CD4-positive, alpha-beta T cell treated with Interleukin-15 for 4 hours (primary cell): Measurements from ENCODE around the gene HLCS.

Experiments
- DNase-seq: peaks from one replicate; pipeline ENCODE4 v3.0.0-alpha.2; 2020; ENCODE audit warnings: low spot score

HLCS gene

DNA sequence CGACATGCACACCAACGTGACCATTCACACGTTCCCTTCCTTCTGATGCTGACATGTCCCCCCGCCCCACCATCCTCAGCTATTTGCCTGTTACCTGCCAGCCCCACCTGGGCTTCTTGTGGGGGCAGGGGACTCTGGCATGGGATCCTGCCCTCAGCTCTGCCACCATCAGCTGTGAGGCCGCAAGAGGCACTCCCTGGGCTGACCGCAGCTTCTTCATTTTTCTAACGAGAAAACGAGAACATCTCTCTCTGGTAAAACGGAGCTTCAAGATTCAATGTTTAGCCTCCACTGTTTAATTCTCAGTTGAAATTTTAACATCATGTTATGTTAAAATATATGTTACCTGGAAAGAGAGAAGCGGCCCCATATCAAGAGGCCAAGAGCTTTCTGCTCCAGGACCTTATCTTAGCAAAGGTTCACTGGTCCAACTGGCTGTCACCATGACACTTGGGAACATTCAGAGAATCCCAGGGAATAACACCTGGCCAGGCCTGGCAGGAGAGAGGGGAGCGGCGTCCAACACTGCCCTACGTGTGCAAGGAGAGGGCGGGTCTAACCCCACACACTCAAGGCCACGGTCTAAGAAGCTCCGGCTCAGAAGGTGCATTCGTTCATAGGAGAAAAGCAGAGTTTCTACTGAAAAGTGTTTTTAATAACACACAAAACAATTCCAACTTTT, 51.3 kb downstream of the HLCS start:
- no peak for DNase-seq

DNA sequence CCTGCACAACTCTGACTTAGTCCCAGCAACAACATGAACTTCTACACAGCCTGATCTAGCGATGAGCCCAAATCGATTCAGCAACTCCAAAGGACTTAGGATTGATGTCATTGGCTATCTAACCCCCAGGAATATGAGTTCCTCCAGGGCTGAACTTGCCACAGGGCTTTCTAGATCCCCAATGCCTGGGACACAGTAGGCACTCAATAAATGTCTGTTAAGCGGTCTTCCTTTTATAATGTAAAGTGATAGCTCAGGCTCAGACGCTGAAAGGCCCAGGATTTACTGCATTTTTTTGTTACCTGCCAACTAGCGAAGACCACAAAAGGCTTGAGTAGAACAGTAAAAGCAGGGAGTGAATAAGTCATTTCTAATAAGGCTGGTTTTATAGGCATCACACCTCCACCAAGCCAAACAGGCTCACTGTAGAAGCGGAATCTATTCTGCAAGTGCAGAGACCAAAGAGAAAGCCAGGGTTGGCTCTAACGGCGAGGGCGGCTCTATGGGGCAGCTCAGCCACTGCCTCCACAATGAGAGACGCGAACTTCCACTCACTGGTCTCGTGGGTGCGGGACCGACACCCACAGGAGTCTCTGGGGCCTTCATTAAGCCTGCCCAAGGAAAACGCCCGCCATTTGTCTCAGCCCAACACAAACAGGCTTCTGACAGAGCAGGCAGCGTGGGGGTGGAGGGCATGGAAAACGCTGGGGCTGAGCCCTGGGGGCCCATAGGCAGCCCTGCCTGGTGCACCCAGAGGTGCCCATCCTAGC, 52.0 kb downstream of the HLCS start:
- DNase-seq = no peak

DNA sequence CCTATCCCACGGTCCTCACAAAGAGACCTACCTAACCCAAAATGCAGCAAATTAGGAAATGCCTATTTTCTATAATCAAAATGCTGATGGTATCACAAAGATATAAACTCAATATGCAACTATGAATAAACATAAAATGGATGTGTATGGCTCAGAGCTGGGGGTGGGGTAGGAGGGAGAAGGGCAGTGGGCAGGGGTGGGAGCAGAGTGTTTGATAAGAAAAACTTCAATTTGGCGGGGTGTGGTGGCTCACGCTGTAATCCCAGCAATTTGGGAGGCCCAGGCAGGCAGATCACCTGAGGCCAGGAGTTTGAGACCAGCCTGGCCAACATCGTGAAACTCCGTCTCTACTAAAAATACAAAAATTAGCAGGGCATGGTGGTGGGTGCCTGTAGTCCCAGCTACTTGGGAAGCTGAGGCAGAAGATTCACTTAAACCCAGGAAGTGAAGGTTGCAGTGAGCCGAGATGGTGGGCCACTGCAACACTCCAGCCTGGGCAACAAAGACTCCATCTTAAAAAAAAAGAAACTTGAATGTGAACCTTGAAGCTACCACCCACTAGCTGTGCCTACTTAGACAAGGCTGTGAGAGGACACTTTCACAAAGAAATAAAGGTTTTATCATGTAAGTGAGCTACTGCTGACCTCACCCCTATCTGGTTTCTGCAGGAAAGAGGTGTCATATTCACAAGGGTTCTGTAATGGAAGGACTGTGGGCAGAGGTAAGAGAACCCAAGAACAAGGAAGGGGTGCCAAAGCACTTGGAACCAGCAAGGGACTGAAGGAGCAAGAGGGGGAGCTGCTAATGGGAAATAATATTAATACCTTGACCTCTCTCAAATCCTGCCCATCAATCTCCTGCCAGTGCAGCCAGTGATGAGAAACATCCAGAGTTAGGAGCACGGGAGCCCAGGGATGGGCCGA, 53.0 kb downstream of the HLCS start:
- no peak for DNase-seq

DNA sequence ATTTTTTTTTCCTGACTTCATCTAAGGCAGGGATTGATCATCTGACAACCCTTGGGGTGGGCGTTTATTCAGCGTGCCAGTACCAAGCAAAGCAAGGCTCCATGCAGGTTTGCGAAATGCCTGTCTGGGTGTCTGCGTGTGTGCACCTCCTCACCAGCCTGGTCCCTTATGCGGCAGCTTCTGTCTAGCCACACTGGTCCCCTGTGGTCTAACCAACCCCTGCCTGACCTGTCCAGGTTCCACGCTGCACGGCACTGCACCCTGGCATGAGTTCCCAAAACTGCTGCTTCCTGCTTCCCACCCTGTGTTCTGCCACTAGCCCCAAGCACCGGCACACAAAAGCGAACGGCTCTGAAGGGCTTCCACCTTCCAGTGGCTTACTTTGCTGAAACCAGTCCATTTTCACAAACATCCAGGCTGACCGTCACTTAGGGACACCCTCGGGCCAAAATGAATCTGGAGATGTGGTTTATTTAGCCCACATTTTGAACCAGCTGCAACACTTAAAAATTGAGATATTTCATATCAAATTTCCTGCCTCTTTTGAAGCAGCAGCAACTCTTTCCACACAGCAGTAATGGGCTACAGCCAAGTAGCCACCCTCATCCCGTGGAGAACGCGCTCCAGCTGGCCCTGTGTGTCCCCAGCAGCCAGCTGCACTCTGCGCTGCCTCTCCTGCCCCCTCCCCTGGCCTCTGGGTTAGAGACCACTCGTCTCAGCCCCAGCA, 55.7 kb downstream of the HLCS start:
- DNase-seq = no peak

DNA sequence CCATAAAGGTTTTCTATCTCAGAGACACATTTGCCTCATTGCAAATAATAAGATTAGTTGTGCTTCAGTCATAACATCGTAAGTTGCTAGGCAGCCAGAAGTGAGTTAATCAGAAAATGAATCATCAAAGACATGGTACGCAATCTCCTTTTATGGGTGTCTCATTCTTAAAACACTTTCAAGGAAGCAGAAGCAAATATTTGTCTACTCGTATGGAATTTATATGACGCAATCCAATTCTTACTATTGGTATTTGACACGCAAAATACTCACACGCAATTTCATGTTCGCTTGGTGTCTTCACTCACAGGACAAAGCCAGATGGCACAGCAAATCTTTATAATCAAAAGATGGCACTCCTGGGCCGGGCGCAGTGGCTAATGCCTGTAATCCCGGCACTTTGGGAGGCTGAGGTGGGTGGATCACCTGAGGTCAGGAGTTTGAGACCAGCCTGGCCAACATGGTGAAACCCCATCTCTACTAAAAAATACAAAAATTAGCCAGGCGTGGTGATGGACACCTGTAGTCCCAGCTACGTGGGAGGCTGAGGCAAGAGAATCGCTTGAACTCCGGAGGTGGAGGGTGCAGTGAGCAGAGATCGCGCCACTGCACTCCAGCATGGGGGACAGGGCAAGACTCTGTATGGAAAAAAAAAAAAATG, 56.4 kb downstream of the HLCS start:
- peak; percentile 12 for DNase-seq

DNA sequence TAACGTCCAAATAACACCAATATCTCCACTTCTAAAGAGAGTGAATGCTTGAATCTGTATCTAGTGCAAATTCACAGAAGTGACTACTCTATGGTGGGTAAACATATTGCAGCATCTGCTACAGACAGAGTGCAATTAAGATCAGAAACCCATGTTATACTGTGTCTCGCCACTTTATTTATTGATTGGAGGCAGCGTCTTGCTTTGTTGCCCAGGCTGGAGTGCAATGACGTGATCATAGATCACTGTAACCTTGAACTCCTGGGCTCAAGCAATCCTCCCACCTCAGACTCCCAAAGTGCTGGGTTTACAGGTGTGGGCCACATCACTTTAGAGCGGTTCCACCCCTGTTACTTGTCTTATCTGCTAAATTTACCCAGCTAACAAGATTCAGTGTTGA, 57.0 kb downstream of the HLCS start:
- DNase-seq = no peak

DNA sequence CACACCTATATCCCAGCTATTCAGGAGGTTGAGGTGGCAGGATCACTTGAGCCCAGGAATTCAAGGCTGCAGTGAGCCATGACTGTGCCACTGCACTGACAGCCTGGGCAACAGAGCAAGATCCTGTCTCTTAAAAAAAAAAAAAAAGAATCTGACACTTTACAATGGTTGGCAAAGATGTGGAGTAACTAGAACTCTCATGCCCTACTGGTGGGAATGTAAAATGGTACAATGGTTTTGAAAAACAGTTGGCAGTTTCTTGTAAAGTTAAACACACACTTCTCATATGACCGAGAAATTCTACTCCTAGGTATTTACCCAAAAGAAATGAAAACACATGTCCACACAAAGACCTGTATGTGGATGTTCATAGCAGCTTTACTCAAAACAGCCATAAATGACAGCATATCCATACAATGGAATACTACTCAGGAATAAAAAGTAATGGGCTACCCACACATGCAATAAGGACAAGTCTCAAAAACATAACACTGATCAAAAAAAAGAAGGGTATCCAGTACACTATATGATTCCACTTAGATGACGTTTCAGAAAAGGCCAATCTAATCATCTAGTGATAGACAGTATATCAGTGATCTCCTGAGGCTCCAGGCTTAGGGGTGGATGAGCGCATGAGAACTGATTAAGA, 58.1 kb downstream of the HLCS start:
- DNase-seq = no peak

DNA sequence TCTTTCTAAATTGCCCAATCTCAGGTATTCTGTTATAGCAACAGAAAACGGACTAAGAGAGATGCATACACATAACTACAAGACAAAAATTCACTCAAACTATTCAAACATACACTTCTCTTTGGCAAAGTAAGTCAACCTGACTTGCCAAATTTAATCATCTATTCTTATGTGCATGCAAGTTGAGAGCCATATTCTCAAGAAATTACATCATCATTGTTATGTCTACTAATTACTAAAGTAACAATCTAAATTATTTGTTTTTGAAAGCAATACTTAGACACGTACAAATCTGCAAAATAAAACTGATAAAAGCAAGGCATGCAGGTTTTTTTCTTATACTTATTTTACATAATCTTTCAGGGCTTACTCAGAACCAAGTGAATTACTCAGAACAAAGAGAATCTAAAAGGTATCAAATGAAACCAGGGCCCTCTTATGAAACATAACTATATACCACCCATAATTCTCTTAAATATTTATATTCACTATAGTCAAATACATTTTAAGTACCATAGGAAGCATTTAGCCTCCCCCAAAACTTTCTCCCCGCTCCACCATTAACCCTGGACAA, 62.3 kb downstream of the HLCS start:
- DNase-seq = no peak

DNA sequence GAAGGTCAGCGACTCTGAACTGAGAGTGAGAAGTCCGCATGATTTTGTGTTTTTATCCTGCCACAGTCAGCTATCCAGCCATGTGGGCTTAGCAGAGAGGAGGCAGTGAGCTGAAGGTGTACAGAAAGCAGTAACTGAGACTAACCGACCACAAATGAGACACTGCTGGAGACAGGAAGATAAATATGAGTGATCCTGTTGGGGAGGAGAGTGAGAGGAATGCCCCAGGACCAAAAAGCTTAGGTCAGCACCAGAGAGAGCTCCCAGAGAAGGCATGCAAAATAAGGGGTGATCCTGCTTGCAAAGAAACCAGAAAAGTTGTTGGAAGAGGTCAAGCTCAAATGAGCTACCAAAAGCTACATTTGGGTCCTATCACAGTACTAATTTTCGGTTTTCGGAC, 63.7 kb downstream of the HLCS start:
- DNase-seq = no peak

DNA sequence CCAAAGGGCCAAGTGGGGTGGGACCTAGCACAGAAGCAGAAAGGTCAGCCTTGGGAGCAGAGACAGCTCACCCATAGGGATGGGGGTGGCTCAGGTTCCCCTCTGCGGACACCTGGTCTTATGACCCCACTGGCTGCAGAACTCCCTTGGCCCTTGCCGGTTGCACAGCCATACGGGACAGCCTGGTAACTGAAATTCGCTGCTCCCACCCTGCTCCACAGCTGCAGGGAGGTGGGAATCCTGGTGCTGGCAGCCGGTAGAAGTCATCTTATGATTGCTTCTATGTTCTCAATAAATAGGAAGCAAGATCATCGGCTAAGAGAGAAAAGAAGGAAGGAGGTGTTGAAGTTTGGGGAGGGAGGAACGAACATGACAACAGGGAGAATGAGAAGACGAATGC, 64.1 kb downstream of the HLCS start:
- DNase-seq = no peak

DNA sequence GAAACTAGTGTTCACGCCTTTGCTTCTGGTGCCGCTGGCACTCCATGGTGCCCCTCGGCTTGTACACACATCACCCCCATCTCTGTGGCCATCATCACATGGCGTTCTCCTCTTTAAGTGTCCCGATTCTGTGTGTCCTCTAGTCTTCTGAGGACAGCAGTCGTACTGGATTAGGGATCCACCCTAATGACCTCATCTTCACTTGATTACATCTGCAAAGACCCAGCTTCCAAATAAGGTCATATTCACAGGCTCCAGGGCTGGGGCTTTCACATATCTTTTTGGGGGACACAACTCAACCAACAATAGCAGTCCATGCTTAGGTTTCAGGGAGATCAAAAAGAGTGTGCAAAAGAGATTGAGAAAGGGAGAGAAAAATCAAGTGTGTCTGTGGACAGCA, 64.9 kb downstream of the HLCS start:
- no peak for DNase-seq

DNA sequence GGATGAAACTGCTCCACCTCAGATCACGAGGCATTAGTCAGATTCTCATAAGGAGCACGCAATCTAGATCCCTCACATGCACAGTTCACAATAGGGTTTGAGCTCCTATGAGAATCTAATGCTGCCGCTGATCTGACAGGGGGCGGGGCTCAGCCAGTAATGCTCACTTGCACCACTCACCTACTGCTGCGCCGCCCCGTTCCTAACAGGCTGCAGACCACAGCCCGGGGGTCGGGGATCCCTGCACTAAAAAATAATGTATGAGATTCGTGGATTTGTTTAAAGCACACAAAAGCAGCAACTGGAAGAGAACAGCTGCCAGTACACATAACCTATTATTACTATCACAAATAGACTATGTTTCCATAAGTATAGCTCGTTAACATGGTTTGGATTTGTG, 72.9 kb downstream of the HLCS start:
- DNase-seq = no peak

DNA sequence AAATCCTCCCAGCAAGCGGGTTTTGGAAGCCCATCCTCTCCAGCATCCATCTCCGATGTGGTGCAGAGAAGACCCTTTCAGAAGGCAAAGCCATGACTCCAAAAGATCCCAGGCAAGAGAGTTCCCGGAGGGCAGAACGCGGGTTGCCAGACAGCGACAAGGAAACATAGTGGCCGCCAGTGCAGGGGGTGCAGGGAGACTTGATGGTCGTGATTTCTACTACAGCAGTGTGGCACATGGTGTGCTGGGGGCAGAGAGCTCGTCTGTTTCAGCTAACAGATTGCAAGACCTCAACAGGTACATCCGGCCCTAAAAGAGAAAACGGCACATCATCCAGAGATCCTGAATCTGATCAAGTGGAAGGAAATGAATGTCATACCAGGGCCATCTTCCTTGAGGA, 74.3 kb downstream of the HLCS start:
- DNase-seq = no peak

DNA sequence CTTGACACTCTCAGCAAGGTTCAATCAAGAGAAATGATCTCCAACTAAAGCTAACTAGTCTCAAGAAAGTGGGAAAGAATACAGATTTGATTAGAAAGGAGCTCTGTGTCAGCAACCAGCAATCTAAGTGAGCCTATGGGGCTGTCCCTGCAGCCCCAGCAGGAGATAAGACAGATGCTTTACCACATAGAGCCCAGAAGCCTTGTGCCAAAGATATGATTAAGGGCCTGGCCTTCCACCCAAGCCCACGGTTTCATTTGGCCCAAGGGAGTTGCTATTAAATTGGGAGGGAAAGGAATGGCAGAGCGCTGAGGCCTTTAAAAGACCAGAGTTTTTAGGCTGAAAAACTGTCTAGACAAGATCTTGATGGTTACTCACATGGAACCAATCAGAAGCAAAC, 74.8 kb downstream of the HLCS start:
- no peak for DNase-seq

DNA sequence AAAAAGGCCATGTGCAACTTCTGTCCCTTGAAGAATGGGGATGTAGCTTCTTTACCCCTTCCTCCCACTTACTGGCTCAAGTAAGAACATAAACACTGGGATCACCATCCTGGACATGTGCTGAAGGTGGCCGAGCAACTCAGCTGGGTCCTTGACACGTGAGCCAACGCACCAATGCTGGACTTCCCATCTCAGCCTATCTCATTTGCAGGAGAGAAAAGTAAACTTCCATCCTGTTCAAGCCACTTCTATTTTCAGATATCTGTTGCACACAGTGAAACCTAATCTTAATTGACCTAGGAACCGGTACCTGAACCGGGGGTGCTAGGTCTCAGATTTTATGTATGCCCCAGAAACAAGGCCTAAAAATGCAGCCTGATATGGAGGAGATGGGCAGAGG, 75.3 kb downstream of the HLCS start:
- no peak for DNase-seq

DNA sequence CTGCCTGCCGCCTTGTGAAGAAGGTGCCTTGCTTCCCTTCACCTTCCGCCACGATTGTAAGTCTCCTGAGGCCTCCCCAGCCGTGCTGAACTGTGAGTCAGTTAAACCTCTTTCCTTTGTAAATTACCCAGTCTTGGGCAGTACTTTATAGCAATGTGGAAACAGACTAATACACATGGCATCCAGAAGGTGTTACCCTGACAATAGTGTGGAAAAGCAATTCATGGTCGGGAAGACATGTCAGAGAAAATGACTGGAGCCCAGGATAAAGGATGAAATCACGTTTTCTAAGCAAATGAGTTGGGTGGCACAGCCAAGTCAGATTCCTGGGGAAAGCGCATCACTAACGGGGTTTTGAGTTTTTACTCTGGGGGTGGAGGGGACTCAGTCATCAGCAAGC, 76.4 kb downstream of the HLCS start:
- DNase-seq = no peak

DNA sequence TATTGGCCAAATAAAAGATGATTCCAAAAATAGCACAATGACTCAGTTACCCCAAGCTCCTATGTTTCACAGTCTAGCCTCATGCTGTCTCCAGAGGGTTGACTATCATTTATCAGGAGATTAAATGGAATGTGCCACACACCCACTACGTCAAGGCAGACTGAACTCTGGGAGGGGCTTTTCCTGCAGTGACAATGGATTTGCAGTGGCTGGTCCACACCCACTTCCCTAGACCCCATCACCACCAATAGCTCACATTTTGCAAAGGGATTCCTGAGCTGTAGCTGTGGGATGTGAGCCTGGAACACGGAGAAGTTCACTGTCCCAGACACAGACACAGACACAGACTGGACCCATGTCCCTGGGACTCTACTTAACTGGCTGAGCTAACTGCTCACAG, 77.1 kb downstream of the HLCS start:
- DNase-seq = no peak

DNA sequence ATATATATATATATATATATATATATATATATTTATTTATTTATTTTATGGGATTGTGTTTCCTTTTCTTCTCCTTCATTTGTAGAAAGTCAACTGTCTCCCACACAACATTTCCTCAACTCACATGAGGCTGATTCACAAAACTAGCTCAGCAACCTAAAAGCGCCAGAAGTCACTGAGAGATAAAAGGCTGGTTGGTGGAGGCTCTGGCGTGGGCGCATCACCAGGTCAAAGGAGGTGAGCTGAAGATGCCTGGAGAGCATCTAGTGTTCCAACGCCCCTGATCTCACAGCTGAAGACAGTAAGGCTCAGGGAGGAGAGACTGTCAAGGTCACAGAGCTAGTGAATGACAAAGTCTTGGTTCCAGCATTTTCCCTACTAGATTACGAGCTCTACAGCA, 78.0 kb downstream of the HLCS start:
- no peak for DNase-seq

DNA sequence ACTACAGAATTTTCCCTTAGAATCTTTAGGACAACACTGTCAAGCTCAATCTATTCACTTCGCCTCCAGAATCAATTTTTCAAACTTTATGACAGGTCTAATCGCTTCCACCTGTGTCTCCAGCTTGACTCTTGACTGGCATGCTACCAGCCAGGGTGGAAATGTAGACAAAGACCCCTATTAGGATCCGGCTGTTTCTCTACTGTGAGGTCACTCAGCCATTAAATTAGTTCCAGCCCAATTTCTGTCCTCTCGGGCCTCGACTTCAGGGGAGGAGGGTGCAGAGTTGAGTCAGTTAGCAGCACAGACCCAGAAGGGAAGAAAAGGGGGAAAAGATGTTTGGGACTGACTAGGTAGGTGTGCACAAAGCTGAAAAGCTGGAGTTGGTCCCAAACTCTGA, 78.5 kb downstream of the HLCS start:
- DNase-seq = no peak

DNA sequence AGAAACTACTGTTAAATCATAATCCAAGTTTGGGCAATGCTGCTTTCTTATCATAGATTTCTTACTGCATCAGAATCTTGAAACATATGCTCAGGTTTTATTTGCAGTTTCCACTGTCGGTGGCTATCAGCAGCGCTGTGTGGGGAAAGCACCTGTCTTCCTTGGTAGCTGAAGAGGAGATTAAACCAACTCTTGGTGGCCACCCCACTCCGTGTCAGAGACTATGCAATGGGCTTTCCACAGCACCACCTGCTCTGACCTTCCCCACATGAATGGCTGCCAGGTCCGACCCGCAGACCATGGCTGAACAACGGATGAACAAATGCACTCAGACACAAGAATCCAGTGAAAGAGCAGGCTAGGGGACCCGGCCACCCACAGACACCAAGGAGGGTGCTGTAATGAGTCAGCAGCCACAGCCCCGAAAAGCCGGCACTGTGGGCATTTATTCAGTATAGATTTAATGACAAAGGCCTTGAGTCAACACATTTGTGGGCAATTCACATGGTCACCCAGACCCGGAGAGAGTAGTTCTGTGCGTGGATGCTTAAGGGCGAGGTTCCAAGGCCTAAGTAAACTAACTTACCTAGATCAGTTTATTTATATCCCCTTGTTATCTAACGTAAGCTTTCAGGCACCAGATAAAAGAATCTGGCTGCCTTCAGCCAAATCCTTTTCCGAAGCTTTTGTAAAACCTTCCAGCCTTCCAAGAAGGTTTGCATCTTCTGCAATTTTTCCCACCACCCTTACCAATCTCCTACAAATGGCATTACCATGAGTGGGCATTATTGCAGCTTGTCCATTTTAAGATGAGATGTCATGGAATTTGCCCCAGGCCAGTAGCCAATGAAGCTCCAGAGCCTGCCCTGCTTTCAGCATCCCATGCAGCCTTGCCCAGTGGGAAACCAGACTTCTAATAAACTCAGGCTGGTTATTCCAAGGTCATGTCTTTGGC, 82.7 kb downstream of the HLCS start:
- DNase-seq = no peak
